Measurements from ENCODE around the gene RBBP8.

- no peak for TF ChIP-seq POLR2AphosphoS5 (IDR thresholded peaks at IDR 0.05)
- no peak for TF ChIP-seq POLR2A (IDR thresholded peaks at IDR 0.05)
- TF ChIP-seq CTCF (IDR thresholded peaks at IDR 0.05) = no peak
Observed at GRCh38 chr18:22900558-22901238, 32.4 kb upstream of the RBBP8 start.

Data from gastroesophageal sphincter (tissue), 3 donors.